Type B pancreatic cell (in vitro differentiated cells): ENCODE results near the gene PACSIN2. TPM values are rescaled to one million over a fixed set of nuclear protein-coding genes. Genes with fewer than 3 reads are reported as not detected.

Experiments
- DNase-seq: peaks from one replicate; pipeline ENCODE4 v3.0.0; 2021; ENCODE audit warnings: mixed read lengths; ENCODE audit not compliant: unreplicated experiment; ENCODE audit errors: extremely low spot score
- H3K27ac Mint-ChIP-seq: 2 replicates; pipeline ENCODE4 v1.8.0; 2021; ENCODE audit warnings: mild to moderate bottlenecking, mixed read lengths
- H3K27me3 Mint-ChIP-seq: 2 replicates; pipeline ENCODE4 v1.8.0; 2021; ENCODE audit warnings: mixed read lengths
- H3K36me3 Mint-ChIP-seq: 2 replicates; pipeline ENCODE4 v1.8.0; 2021; ENCODE audit warnings: mixed read lengths
- H3K4me1 Mint-ChIP-seq: one replicate; pipeline ENCODE4 v1.8.0; 2021; ENCODE audit warnings: mixed read lengths; ENCODE audit not compliant: unreplicated experiment
- H3K4me3 Mint-ChIP-seq: 2 replicates; pipeline ENCODE4 v1.8.0; 2021; ENCODE audit warnings: mild to moderate bottlenecking, mixed read lengths
- H3K9me3 Mint-ChIP-seq: 2 replicates; pipeline ENCODE4 v1.8.0; 2021; ENCODE audit warnings: mixed read lengths
- total RNA-seq: library from RNA; stranded (reverse); gene quantifications from 2 replicates; pipeline ENCODE4 v1.2.1, GENCODE V29; 2021; ENCODE audit warnings: low replicate concordance
- TF ChIP-seq, protein P1 (sequence below): fragments of 200-600 bp; sonication (generic); conservative IDR thresholded peaks from 2 replicates; pipeline ENCODE4 v1.5.0; 2021; ENCODE audit warnings: antibody characterized with exemption, mild to moderate bottlenecking

PACSIN2 gene
- total RNA-seq, 1 donor from 2014 or later: 53.4 TPM

DNA sequence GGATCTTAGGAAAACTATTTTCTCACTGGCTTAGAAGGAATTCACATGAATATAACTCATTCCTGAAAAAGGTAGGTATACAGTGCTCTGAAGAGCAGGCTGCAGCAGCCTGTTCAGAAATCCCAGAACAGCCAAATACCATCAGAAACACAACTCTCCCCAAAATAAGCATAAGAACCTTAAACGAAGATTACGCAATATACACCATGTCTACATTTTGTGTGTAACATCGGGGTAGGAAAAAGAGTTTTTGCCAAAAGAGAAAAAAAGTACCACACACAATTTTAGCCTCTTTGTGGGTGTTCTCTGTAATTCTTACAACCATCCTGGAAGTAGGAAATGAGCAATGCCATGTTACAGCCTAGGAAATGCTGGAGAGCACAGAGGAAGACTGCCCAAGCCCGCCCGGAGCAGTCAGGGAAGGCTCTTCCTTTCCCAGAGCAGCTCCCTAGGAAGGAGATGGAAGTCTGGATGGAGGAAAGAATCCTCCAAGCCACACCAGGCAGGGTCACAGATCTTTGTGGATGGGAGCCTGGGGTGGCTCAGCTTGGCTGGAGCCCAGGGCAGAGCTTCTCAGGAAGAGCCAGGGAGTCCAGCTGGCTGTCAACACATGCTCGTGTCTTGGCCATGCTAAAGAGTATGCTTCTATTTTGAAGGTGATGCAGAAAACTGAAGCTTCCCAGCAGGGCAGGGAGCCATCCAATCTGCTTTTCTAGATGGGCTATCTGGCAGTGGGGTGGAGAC lies 108.2 kb downstream of the PACSIN2 start:
- Mint-ChIP-seq H3K4me1 (peaks cover 13% of the 10 kb centered on the region), H3K27ac (no peak overlapping the region), H3K9me3 (no peaks in the 10 kb centered on the region), H3K4me3 (no peak overlapping the region), H3K27me3 (no peaks in the 10 kb centered on the region), H3K36me3 (peaks cover 5% of the 10 kb centered on the region)
- TF ChIP-seq, protein P1, sequence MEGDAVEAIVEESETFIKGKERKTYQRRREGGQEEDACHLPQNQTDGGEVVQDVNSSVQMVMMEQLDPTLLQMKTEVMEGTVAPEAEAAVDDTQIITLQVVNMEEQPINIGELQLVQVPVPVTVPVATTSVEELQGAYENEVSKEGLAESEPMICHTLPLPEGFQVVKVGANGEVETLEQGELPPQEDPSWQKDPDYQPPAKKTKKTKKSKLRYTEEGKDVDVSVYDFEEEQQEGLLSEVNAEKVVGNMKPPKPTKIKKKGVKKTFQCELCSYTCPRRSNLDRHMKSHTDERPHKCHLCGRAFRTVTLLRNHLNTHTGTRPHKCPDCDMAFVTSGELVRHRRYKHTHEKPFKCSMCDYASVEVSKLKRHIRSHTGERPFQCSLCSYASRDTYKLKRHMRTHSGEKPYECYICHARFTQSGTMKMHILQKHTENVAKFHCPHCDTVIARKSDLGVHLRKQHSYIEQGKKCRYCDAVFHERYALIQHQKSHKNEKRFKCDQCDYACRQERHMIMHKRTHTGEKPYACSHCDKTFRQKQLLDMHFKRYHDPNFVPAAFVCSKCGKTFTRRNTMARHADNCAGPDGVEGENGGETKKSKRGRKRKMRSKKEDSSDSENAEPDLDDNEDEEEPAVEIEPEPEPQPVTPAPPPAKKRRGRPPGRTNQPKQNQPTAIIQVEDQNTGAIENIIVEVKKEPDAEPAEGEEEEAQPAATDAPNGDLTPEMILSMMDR: no peak
- no peak for DNase-seq

GRCh38 chr22:42905702-42906183 lies 109.2 kb downstream of the PACSIN2 start:
- DNase-seq: no peak
- no peaks in the 10 kb centered on the region for H3K9me3 Mint-ChIP-seq
- no peaks in the 10 kb centered on the region for H3K36me3 Mint-ChIP-seq
- H3K4me3 Mint-ChIP-seq: no peak overlapping the region
- H3K27ac Mint-ChIP-seq: no peak overlapping the region
- H3K27me3 Mint-ChIP-seq: no peaks in the 10 kb centered on the region
- peaks cover 8% of the 10 kb centered on the region for H3K4me1 Mint-ChIP-seq
- TF ChIP-seq, protein P1: no peak

GRCh38 chr22:42905217-42905616 lies 109.7 kb downstream of the PACSIN2 start:
- Mint-ChIP-seq H3K27ac (peak overlapping the region; percentile 60), H3K4me3 (no peak overlapping the region), H3K27me3 (no peaks in the 10 kb centered on the region), H3K9me3 (no peaks in the 10 kb centered on the region), H3K4me1 (peaks cover 8% of the 10 kb centered on the region), H3K36me3 (no peaks in the 10 kb centered on the region)
- TF ChIP-seq, protein P1: no peak
- DNase-seq: no peak

DNA sequence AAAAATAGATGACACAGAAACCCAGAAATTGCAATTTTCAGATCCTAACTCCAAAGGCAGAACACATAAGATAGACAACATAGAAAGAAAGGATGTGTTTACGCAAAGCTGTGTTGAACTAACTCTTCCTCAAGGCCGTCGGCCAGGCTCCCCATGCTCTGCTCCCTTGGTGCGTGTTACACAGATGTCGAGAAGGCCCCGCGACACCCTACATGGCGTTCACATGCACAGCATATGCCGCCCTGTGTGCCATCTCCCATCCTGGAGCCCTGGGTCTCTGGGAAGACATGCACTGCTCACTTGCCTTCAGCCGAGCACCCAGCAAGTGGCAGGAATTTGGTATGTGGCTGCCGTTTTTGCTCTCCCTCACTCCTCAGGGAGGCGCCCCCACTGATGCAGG lies 110.9 kb downstream of the PACSIN2 start:
- H3K4me3 Mint-ChIP-seq: no peak overlapping the region
- H3K4me1 Mint-ChIP-seq: peaks cover 8% of the 10 kb centered on the region
- peaks cover 3% of the 10 kb centered on the region for H3K36me3 Mint-ChIP-seq
- no peak for DNase-seq
- peak overlapping the region; percentile 20 for H3K27ac Mint-ChIP-seq
- TF ChIP-seq, protein P1: no peak
- no peaks in the 10 kb centered on the region for H3K27me3 Mint-ChIP-seq
- H3K9me3 Mint-ChIP-seq: no peaks in the 10 kb centered on the region

- no peaks in the 10 kb centered on the region for H3K27me3 Mint-ChIP-seq
- TF ChIP-seq, protein P1: no peak
- peaks cover 3% of the 10 kb centered on the region for H3K36me3 Mint-ChIP-seq
- H3K9me3 Mint-ChIP-seq: no peaks in the 10 kb centered on the region
- peak overlapping the region; percentile 20 for H3K27ac Mint-ChIP-seq
- no peak overlapping the region for H3K4me3 Mint-ChIP-seq
- DNase-seq: no peak
- H3K4me1 Mint-ChIP-seq: peaks cover 8% of the 10 kb centered on the region
Observed at GRCh38 chr22:42902875-42903510, 112.0 kb downstream of the PACSIN2 start.
